ENCODE data around the gene LTBR.

Gene LTBR

GRCh38 chr12:6386038-6386437 is 2.1 kb downstream of the LTBR start:
- DNase-seq: no peak

GRCh38 chr12:6386491-6386890 is 2.5 kb downstream of the LTBR start:
- DNase-seq: peak; percentile 61

- DNase-seq: no peak
Measured at GRCh38 chr12:6387541-6387940, 3.6 kb downstream of the LTBR start.

- no peak for DNase-seq
Measured at GRCh38 chr12:6390084-6390799, 6.3 kb downstream of the LTBR start.

GRCh38 chr12:6391013-6391412 is 7.1 kb downstream of the LTBR start:
- no peak for DNase-seq

GRCh38 chr12:6392504-6392903 is 8.5 kb downstream of the LTBR start:
- peak; percentile 40 for DNase-seq

- DNase-seq: no peak
Measured at GRCh38 chr12:6393109-6393508, 9.1 kb downstream of the LTBR start.

- DNase-seq: no peak
Measured at GRCh38 chr12:6394398-6394797, 10.4 kb downstream of the LTBR start.

- no peak for DNase-seq
Measured at GRCh38 chr12:6396031-6396430, 12.1 kb downstream of the LTBR start.

GRCh38 chr12:6399884-6400644 is 16.1 kb downstream of the LTBR start:
- no peak for DNase-seq

- no peak for DNase-seq
Measured at GRCh38 chr12:6404390-6404789, 20.4 kb downstream of the LTBR start.

GRCh38 chr12:6405963-6406362 is 22.0 kb downstream of the LTBR start:
- no peak for DNase-seq

GRCh38 chr12:6407236-6407954 is 23.4 kb downstream of the LTBR start:
- DNase-seq: no peak

GRCh38 chr12:6416596-6416995 is 32.6 kb downstream of the LTBR start:
- DNase-seq: peak; percentile 92

GRCh38 chr12:6418796-6419195 is 34.8 kb downstream of the LTBR start:
- DNase-seq: no peak

- DNase-seq: no peak
Measured at GRCh38 chr12:6420364-6420763, 36.4 kb downstream of the LTBR start.

- peak; percentile 96 for DNase-seq
Measured at GRCh38 chr12:6423267-6424007, 39.5 kb downstream of the LTBR start.

GRCh38 chr12:6424008-6424347 is 40.0 kb downstream of the LTBR start:
- no peak for DNase-seq

GRCh38 chr12:6424866-6425265 is 40.9 kb downstream of the LTBR start:
- no peak for DNase-seq

GRCh38 chr12:6425590-6426531 is 41.9 kb downstream of the LTBR start:
- DNase-seq: peak; percentile 79

- peak; percentile 85 for DNase-seq
Measured at GRCh38 chr12:6426882-6427671, 43.1 kb downstream of the LTBR start.
